OCI-LY1 (cell line): ENCODE measurements around the gene MOGAT1.

Source experiments
- CTCF ChIP-seq: fragments of 200-600 bp; sonication (generic), shearing (Covaris generic); IDR thresholded peaks from 2 replicates; pipeline ENCODE4 v1.5.1; 2017; ENCODE audit warnings: mild to moderate bottlenecking, antibody characterized with exemption, low read length, moderate library complexity, mixed read lengths
- EZH2 ChIP-seq: fragments of 200-600 bp; sonication (generic), shearing (Covaris generic); IDR thresholded peaks from 2 replicates; pipeline ENCODE4 v1.8.0; 2017; ENCODE audit warnings: borderline replicate concordance, mixed run types, mild to moderate bottlenecking, antibody characterized with exemption, low read length, moderate library complexity, mixed read lengths

- no peak for TF ChIP-seq EZH2
- no peak for TF ChIP-seq CTCF
Measured at GRCh38 chr2:222753251-222753824, 81.9 kb downstream of the MOGAT1 start.
